Peyer's patch (tissue), 4 donors: ENCODE data around the gene SYT7. TPM values are rescaled to one million over a fixed set of nuclear protein-coding genes. Genes with fewer than 3 reads are reported as not detected.

Experiments
- DNase-seq, 3 donors: peaks; one replicate each; pipeline ENCODE4 v3.0.0-alpha.2; 2017 to 2019
- H3K27ac ChIP-seq, 4 donors: fragments of 200-600 bp; sonication (generic); one replicate each; pipeline ENCODE4 v1.5.1; 2016 to 2019
- H3K27me3 ChIP-seq, 2 donors: fragments of 200-600 bp; sonication (generic); one replicate each; pipeline ENCODE4 v1.5.1; 2019
- H3K36me3 ChIP-seq, 3 donors: fragments of 200-600 bp; sonication (generic); one replicate each; pipeline ENCODE4 v1.5.1; 2016 to 2019
- H3K4me1 ChIP-seq, 4 donors: fragments of 200-600 bp; sonication (generic); one replicate each; pipeline ENCODE4 v1.5.1; 2016 to 2019
- H3K4me3 ChIP-seq, 4 donors: fragments of 200-600 bp; sonication (generic); 1 replicate in 3 of 4; 2 replicates in 1 of 4; pipeline ENCODE4 v1.5.1; 2016 to 2019; ENCODE audit warnings: mild to moderate bottlenecking in 1 of 4
- H3K9me3 ChIP-seq, 4 donors: fragments of 200-600 bp; sonication (generic); one replicate each; pipeline ENCODE4 v1.5.1; 2016 to 2019; ENCODE audit warnings: mild to moderate bottlenecking in 1 of 4
- POLR2A ChIP-seq, 2 donors: fragments of 450-650 bp; IDR thresholded peaks; one replicate each; pipeline ENCODE4 v1.5.1; 2017; ENCODE audit warnings: antibody characterized with exemption in 2 of 2, mild to moderate bottlenecking in 2 of 2, moderate library complexity in 2 of 2
- total RNA-seq, 4 donors: library from RNA; depleted of rRNA; stranded (reverse); fragments of >200 nt; gene quantifications; one replicate each; pipeline ENCODE4 v1.1.0, GENCODE V29; 2016
- TF ChIP-seq, protein P1 (sequence below), 6 experiments: fragments of 450-650 bp in 4 of 6; fragments of 200-600 bp in 2 of 6; sonication (generic) in 1 of 6; IDR thresholded peaks; one replicate each; pipeline ENCODE4 v1.5.1; 2017 to 2019; ENCODE audit warnings: antibody characterized with exemption in 6 of 6, mild to moderate bottlenecking in 3 of 6, moderate library complexity in 1 of 6

SYT7 gene
- total RNA-seq, 4 donors from 2014 or later = 5.8 to 18.2 (median 12.2) TPM

DNA sequence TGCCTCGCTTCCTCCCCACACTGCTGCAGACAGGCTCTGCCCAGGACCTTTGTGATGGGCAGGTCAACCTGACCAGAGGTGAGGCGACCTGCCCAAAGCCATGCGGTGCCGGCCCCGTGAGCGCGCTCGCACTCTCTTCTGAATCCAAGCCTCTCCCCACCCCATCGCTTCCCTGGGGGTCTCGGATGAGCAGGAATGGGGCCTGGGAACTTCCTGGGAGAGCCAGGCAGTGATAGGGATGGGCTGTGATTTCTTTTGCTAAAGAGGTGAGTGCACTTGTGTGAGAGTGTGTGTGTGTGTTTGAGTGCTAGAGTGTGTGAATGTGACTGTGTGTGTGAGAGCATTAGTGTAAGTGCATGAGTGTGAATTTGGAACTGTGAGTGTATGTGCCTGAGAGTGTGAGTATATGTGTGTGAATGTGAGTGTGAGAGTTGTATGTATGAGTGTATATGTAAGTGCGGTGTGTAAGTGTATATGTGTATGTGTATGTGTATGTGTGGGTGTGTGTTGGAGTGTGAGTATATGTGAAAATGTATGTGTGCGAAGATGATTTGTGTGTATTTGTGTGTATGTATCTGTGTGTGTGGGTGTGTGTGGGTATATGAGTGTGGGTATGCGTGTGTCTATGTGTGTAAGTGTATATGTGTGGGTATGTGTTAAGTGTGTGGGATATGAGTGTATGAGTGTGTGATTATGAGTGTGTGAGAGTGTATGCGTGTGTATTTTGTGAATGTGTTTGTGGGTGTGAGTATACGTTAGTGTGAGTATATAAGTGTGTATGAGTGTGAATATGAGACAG is 84.1 kb downstream of the SYT7 start:
- no peak for DNase-seq
- TF ChIP-seq, protein P1, sequence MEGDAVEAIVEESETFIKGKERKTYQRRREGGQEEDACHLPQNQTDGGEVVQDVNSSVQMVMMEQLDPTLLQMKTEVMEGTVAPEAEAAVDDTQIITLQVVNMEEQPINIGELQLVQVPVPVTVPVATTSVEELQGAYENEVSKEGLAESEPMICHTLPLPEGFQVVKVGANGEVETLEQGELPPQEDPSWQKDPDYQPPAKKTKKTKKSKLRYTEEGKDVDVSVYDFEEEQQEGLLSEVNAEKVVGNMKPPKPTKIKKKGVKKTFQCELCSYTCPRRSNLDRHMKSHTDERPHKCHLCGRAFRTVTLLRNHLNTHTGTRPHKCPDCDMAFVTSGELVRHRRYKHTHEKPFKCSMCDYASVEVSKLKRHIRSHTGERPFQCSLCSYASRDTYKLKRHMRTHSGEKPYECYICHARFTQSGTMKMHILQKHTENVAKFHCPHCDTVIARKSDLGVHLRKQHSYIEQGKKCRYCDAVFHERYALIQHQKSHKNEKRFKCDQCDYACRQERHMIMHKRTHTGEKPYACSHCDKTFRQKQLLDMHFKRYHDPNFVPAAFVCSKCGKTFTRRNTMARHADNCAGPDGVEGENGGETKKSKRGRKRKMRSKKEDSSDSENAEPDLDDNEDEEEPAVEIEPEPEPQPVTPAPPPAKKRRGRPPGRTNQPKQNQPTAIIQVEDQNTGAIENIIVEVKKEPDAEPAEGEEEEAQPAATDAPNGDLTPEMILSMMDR (IDR thresholded peaks at IDR 0.05) = no peak
- TF ChIP-seq POLR2A (IDR thresholded peaks at IDR 0.05) = no peak
- Histone ChIP-seq H3K36me3 (no peaks in the 10 kb centered on the region), H3K4me3 (no peak overlapping the region), H3K27me3 (no peaks in the 10 kb centered on the region), H3K27ac (no peak overlapping the region), H3K4me1 (no peaks in the 10 kb centered on the region), H3K9me3 (no peaks in the 10 kb centered on the region)

DNA sequence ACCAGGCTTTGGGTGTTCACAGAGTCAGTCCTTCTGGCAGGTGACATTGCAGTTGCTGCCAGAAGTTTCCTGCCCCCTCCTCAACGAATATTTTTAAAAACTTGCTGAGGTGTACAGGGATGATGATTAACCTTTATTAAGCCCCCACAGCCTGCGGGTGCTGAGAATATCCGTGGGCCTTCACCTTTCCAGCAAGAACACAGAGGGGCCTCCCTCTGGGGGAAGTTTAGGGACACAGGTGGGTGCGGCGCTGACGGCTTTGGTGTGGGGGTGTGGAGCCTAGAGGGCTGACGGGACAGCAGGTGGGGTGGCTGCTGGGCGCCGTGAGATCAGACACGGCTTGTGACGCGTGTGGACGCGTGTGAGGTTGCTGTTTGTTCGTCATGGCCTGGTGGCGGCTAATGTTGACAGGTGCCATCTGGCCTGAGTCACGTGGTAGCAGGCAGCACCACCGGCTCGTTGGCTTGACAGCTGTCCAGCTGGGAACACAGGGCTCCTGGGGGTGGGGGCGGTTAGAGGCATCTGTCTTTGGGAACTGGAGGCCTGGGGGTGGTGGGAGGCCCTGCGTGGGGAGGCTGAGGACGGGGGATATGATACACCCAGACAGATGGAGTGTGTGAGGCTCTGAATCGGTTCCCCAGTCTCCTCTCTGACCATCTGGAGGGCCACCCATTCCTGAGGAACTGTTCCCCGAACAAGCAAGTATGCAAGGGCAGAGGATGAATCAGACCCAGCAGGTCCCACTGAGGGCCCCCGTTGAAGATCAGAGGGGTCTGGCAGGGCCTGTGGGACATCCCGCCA is 84.9 kb downstream of the SYT7 start:
- Histone ChIP-seq H3K4me3 (no peak overlapping the region), H3K9me3 (no peaks in the 10 kb centered on the region), H3K36me3 (no peaks in the 10 kb centered on the region), H3K4me1 (no peaks in the 10 kb centered on the region), H3K27me3 (no peaks in the 10 kb centered on the region), H3K27ac (no peak overlapping the region)
- no peak for DNase-seq
- TF ChIP-seq, protein P1 (IDR thresholded peaks at IDR 0.05) = no peak
- TF ChIP-seq POLR2A (IDR thresholded peaks at IDR 0.05) = no peak

DNA sequence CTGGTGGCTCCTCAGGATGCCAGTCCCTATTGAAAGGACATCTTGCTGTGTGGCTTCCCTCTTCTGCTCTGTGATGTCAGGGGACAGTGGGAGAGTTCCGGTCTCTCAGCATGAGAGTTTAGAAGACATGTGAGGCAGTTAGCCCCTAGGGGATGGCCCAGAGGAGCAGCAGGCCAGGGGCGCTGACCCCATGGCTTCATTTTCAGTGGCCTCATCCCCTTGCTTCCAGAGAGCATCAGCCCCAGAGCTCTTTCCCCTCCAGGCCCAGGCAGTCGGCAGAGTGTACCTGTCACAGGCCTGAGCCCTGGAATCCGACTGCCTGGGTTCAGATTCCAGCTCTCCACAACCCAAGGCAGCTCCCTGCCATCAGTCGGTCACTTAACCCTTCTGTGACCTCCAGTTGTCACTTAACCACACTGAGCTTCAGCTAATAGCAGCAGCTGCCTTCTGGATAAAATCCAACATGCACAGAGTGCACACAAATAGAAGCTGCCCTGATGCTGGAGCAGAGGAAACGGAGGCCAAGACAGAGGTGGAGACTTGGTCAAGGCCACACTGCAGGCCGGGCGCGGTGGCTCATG is 86.4 kb downstream of the SYT7 start:
- Histone ChIP-seq H3K36me3 (no peaks in the 10 kb centered on the region), H3K4me1 (peaks cover 0 to 13% (median 3%) of the 10 kb centered on the region in 4 donors), H3K27ac (no peak overlapping the region), H3K9me3 (no peaks in the 10 kb centered on the region), H3K27me3 (no peaks in the 10 kb centered on the region), H3K4me3 (no peak overlapping the region)
- DNase-seq = no peak
- TF ChIP-seq, protein P1 (IDR thresholded peaks at IDR 0.05) = no peak

DNA sequence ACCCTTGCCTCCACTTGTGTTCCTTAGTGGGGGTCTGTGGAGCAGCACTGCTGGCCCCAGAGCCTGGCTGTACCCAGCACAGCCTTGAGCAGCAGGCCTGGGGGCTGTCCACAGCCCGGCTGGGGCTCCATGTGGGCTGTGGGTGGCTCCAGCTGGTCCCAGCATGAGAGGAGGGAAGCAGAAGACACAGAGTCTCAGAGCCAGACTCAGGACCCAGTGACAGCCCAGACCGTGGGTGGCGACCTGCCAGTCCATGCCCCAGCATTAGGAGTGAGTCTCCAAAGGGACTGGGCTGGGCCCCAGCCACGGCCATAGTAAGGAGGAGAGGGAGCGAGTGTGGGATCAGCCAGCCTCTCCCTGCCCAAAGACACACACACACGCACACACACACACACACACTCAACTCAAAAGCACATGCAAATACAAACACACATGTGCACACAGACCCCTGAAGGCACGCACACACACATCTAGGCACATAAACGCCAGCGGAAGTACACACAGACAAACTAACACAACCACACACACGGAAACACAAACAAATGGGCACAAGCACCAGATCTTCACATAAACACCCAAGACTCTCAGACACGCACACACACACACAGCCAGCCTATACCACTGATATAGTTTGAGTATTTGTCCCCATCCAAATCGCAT is 89.0 kb downstream of the SYT7 start:
- Histone ChIP-seq H3K9me3 (no peaks in the 10 kb centered on the region), H3K27me3 (no peaks in the 10 kb centered on the region), H3K4me1 (peaks cover 0 to 26% (median 3%) of the 10 kb centered on the region in 4 donors), H3K4me3 (no peak overlapping the region), H3K36me3 (no peaks in the 10 kb centered on the region), H3K27ac (no peak overlapping the region)
- TF ChIP-seq, protein P1 (IDR thresholded peaks at IDR 0.05) = no peak
- no peak for TF ChIP-seq POLR2A (IDR thresholded peaks at IDR 0.05)
- DNase-seq = no peak
